D721Med (cell line): ENCODE data around the gene ARHGAP24.

Source experiments
- DNase-seq: peaks from one replicate; pipeline ENCODE4 v3.0.0; 2011; ENCODE audit warnings: low spot score; ENCODE audit not compliant: insufficient read length
- FAIRE-seq: peaks from 2 replicates; lab custom pipeline; 2011; peaks lifted over from hg19 to GRCh38; lab: Jason Lieb, UNC
- TF ChIP-seq, protein P1 (sequence below): IDR thresholded peaks from 2 replicates; pipeline ENCODE4 v1.5.1; 2012; ENCODE audit warnings: mild to moderate bottlenecking, control low read depth; ENCODE audit not compliant: insufficient read depth; ENCODE audit errors: missing control alignments

The ARHGAP24 gene

DNA sequence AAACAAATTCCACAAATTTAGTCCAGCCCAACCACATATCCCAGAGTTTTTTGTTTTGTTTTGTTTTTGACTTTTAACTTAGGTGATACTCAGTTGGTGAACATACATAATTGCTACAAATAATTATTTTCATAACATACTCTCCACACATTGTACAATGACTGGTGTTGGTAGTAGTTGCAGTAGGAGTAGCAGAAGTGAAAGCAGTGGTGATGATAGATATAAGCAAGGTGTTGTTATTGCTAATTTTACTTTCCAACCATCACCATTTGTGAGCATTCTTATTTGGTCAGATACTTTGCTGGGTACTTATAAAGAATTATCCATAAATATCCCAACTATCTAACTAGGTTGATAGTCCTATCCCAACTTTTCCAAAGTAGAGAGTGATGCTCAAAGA is 47.3 kb downstream of the ARHGAP24 start:
- TF ChIP-seq, protein P1, sequence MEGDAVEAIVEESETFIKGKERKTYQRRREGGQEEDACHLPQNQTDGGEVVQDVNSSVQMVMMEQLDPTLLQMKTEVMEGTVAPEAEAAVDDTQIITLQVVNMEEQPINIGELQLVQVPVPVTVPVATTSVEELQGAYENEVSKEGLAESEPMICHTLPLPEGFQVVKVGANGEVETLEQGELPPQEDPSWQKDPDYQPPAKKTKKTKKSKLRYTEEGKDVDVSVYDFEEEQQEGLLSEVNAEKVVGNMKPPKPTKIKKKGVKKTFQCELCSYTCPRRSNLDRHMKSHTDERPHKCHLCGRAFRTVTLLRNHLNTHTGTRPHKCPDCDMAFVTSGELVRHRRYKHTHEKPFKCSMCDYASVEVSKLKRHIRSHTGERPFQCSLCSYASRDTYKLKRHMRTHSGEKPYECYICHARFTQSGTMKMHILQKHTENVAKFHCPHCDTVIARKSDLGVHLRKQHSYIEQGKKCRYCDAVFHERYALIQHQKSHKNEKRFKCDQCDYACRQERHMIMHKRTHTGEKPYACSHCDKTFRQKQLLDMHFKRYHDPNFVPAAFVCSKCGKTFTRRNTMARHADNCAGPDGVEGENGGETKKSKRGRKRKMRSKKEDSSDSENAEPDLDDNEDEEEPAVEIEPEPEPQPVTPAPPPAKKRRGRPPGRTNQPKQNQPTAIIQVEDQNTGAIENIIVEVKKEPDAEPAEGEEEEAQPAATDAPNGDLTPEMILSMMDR = no peak
- DNase-seq (no peak), FAIRE-seq (no peak)

DNA sequence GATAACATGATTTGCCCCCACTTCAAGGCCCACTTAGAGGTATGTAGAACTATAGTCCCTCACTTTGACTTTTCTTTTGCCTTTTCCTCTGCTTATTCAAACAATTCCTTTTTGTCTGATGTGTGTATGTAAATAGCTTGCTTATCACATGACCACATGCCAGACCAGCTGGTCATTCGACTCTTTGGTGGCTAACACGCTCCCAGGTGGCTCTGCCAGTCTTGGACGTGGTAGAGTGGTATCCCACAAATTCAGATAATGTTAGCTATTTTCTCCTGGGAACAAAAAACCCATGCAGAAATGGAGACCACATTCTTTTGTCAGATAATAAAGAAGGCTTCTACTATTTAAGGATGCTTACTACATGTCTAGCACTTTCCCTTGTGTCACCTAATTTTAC is 47.9 kb downstream of the ARHGAP24 start:
- no peak for DNase-seq
- FAIRE-seq = no peak
- TF ChIP-seq, protein P1 = no peak

DNA sequence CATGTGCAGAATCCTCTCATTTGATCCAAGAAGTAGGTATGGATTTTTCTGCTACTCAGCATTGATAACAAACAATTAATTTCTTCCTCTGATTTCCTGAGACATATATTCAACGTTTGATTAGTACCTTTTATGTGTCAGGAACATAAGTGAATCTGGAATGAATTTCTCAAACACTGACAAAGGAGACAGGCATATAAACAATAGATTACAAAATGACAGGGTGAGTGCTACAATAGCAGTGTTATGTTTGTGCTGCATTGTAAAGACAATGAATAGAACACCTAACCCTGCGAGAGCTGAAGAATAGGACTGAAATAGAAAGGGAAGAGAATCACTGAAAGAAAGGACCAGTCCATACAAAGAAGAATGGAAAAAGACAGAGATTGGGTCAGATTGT is 52.9 kb downstream of the ARHGAP24 start:
- TF ChIP-seq, protein P1 = no peak
- FAIRE-seq (no peak), DNase-seq (no peak)

DNA sequence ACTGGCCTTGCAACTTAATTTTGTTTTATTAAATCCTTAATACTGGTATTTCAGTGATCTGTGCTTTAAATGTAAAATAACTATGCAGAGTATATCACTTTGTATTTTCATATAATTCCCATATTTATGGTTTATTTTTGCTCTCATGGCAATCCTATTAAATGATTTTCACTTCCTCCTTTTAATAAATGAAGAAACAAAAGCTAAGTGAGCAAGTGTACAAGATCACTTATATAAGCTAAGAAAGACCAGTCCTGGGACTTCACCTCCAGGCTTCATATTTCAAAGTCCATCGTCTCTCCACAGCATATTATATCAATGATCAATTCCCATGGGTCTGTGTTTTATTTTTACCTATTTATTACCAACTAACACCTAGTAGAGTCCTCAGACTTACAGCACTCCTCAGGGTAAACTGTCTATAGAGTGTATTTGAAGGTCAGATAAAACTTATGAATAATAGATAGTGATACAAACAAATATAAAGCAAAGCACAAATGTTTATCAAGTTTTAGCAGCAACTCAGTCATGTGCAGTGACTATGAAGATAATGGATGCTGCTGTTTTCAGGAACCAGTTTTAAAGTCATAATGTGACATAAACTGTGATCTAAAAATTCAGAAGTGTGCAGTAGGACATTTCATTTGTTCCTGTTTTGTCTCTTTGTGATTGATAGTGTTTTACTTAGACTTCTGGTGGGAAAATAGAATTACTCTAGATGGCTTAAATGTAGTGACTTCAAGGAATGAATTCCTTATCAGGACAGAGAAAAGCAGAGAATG is 56.8 kb downstream of the ARHGAP24 start:
- TF ChIP-seq, protein P1 = no peak
- FAIRE-seq (no peak), DNase-seq (no peak)

DNA sequence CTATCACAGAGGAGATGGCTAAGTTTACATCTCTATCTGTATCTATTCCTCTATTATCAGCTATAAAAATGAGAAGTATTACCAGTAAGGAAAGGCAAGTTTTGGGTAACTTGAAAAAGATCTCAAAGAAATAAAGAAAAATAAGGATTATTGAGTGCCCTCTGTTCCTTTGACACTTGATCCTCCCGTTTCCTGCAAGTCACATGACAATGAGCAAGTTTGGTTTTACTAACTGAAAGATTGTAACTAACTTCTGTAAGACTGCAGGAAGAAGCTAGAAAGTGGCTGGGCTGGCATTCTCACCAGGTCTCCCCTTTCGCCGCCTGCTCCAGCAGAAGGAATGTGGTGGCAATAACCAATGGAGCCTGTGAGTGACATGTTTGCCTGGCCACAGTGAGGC is 59.2 kb downstream of the ARHGAP24 start:
- TF ChIP-seq, protein P1 = no peak
- FAIRE-seq (no peak), DNase-seq (no peak)

DNA sequence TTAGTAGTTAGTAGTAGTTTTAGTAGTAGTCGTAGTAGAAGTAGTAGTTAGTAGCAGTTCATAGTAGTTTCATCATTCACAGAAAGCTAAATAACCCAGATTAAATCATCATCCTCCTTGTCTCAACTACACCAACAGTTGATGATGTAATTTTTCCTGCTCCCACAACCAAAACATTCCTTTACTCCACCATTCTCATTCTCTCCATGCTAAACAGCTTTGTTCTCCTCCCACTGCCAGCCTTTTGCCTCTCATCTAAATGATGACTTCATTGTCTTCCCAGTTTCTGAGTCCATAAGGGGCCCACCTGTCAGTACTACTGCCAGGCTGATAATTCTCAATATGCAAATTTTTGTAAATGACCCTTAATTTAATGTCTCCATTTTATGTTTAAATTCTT is 68.9 kb downstream of the ARHGAP24 start:
- no peak for FAIRE-seq
- TF ChIP-seq, protein P1 = no peak
- DNase-seq = no peak

DNA sequence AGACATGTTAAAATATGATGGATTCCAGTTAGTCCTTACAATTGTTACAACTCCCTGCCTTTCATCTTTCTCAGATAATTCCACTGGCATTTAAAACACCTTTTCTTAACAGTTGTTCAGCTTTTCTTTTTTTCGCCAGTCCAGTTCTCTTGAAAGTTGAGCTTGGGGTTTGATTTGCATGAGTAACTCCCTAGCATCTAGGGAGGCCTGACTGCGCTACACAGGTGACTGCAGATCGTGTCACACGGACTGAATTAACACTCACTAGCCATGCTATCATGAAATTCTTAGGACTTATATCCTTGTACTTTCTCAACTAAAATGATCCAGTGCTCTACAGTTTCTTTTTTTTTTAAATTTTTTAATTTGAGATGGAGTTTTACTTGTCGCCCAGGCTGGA is 69.8 kb downstream of the ARHGAP24 start:
- TF ChIP-seq, protein P1 = no peak
- FAIRE-seq (no peak), DNase-seq (no peak)
